GM21447 (cell line): ENCODE results near the gene PRLR.

ENCODE experiments used
- ATAC-seq: cut with Tn5 transposase; IDR thresholded peaks from one replicate; pipeline ENCODE4 v1.9.1; 2021; ENCODE audit not compliant: unreplicated experiment

Gene PRLR

GRCh38 chr5:35162848-35163709 is 67.2 kb downstream of the PRLR start:
- no peak for ATAC-seq

DNA sequence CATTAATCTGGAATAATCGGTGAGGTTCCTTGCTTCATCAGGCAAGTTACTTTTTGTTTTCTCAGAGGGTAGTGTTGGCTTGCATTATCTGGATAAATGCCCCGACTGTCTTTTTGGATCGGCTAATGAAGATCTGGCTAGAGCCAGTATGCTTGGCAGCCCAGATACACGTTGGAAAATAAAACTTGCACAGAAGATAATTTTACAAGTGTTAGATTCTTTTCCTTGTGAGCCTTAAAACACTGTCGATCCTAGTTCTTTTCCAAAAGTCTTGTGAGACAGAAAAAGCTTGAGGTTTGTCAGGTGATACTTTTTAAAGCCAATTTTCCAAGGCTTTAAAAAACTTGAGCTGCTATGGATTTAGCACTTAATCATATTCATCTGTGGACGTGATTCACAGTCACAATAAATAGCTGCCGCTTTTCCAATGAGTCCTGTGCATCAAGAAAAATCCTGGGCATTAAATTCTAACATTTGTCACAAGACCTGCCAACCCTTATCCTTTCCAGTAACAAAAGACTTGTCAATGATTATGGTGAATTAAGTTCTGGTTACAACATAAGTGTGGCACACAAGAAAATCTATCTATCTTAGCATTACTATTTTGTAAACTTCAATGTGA is 68.5 kb downstream of the PRLR start:
- ATAC-seq = no peak

DNA sequence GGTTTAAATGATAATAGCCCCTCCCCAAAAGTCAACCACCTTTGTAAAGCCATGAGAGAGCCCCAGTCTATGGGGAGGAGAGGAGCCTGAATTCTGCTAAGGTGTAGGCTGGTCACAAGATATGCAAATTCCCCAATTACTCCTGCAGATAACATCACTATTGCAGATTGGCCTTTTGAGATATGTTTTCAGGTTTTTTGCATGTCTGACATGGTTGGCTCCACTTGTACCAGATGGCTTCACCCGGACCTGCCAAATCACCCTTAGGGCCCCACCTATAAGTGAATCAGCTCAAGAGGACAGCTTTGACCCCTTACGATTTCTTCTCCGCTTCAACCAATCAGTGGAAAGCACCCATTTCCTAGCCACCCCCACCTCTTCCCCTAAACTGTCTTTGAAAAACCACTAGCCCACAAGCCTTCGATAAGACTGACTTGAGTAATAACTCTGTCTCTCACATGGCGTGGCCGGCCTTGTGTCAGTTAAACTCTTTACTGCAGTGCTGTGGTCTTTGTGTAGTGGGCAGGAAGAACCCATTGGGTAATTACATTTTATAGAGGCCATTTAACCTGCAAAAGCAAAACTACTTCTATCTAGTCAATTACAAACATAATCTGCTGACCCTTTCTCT is 69.7 kb downstream of the PRLR start:
- no peak for ATAC-seq

DNA sequence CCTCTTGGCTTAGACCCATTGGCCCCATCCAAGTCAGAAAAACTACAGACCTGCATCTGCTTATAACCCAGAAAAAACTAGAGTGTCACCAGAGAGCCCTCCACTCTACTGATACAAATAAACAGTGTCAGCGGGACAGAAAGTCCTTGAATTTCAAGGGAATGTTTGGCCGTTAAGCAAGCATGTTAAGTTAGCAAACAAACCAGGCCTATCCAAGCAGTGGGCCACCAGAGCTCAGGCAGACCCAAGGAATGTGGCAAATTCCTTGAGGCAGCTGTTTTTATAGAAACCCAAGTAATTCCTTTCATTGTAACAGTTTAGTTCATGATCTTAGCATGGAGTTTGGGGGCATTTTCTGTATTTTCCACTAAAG is 70.9 kb downstream of the PRLR start:
- no peak for ATAC-seq

GRCh38 chr5:35158622-35159369 is 71.5 kb downstream of the PRLR start:
- no peak for ATAC-seq

- ATAC-seq = no peak
Observed at GRCh38 chr5:35158204-35158603, 72.1 kb downstream of the PRLR start.

DNA sequence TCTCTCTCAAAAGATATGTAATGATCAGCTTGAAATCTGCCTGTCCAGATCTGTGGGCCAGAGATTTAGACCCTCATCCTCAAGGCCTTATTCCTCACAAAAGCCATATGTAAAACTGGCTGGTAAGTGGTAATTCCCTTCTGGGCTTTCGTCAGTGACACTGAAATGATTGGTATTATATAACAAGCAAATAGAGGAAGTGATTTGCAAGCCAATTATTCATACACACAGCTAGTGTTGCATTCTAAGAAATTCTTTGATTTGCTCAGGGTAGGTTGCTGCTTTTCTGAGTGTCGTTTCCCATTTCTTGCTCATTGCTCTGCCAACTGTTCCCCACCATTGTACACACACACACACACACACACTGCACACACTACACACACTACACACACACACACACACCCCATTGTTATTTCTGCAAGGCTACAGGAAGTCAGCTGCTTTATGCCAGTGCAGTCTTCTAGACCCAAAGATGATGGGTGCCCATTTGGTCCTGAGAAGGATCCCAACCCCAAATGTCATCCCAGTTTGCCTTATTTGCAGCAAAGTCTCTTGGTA is 76.8 kb downstream of the PRLR start:
- no peak for ATAC-seq

- no peak for ATAC-seq
Observed at GRCh38 chr5:35152733-35153132, 77.6 kb downstream of the PRLR start.

GRCh38 chr5:35151146-35151920 is 79.0 kb downstream of the PRLR start:
- ATAC-seq = no peak

DNA sequence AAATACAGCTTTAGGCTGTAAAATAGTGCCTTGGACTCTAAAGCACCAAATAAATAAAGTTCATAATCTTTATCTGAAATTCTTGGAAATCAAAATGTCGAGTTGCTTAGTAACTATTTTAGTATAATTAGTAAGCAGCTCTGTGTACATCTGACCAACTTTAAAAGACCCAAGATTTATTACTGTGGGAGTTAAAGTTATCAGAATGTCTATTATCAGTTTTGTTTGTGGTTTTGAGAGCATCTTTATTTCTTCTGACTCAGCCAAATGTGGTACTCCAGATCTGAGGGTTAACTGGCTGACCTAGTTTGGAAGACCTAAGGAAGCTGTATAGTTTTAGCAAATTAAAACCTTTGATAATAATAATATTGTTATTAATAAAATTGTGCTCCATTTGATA is 81.2 kb downstream of the PRLR start:
- no peak for ATAC-seq

DNA sequence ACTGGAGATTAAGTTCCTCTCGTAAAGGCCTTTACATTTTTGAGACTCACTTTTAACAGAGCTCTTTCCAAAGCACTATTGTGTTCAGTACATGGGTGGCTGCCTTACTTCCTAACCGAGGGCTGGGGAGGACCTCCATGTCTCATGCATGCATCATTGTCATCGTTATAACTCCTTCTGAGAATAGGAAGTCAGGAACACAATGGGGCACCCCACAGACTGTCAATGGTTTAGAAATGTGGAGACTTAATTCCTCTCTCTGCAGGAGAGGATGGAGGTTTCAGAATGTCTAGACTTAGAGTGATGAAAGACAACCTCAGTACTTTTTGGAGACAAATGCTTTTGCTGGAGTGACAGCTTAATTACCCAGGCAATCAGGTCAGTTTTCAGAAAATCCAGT is 83.9 kb downstream of the PRLR start:
- ATAC-seq = no peak

GRCh38 chr5:35145691-35146317 is 84.5 kb downstream of the PRLR start:
- ATAC-seq = no peak

DNA sequence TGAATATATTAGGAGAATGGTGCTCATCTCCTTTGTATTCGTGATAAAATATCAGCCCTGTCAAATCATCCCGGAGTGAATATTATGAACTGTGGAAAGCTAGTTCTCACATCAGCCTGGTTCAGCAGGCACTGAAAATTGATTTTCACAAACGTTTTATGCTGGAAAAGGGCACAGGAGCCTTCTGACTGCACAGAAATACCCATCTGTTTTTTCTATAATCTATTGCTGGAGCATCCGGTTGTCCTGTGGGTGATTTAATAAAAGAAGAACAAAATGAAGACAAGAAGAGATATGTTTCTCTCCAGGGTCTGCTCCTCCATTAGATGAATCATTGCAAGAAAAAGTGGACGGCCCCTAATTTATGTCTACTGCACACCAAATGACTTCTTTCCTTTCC is 85.3 kb downstream of the PRLR start:
- no peak for ATAC-seq

- ATAC-seq = no peak
Observed at GRCh38 chr5:35143841-35144240, 86.4 kb downstream of the PRLR start.

DNA sequence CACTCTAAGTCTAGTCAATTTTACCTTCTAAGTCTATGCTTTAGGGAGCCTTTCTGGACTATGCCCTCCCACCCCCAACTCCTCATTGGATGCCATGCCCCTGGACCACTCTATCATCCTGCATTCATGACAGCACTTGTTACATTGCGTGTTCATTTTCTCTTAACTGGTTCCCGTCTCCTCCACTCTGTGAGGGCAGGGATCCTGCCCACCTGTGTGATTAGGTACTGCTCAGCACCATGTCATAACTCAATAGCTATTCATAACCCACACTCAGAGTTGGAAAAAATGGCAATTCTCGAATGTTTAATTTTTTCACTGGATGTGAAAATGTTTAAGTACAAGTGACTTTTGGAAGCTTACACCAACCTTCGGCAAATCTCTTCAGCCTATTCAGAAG is 88.5 kb downstream of the PRLR start:
- no peak for ATAC-seq

GRCh38 chr5:35138232-35138631 is 92.1 kb downstream of the PRLR start:
- ATAC-seq = no peak

- ATAC-seq = no peak
Observed at GRCh38 chr5:35136386-35136785, 93.9 kb downstream of the PRLR start.

DNA sequence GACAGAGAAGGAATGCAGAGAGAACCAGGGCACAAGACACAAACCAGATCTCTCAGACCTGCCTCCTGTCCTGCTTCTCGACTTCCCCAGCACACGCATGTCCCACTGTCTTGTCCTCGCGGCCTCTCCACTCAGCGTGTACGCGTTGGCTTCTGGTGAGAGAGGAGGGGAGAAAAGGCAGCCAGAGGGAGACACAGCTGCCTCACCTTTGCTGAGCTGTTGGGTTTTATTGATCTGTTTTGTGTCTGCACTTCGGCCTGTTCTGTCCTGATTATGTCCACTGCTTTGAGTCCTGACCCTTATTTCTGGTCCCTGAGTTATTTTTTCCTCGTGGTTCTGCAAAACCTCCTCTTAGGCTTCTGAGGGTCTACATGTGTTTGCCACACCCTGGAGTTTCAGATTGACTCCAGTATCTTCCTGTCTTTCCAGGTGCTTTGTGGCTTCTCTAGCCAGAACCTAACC is 95.0 kb downstream of the PRLR start:
- ATAC-seq = no peak

- ATAC-seq = no peak
Observed at GRCh38 chr5:35134278-35135030, 95.8 kb downstream of the PRLR start.
